ENCODE measurements around the gene KIF3C. TPM values are rescaled to one million over a fixed set of nuclear protein-coding genes. Genes with fewer than 3 reads are reported as not detected.

Gene KIF3C
- total and polyA plus RNA-seq, 2 of the 4 experiments (the other 2 are of a cell fraction), result 8.3 to 15.4 TPM

DNA sequence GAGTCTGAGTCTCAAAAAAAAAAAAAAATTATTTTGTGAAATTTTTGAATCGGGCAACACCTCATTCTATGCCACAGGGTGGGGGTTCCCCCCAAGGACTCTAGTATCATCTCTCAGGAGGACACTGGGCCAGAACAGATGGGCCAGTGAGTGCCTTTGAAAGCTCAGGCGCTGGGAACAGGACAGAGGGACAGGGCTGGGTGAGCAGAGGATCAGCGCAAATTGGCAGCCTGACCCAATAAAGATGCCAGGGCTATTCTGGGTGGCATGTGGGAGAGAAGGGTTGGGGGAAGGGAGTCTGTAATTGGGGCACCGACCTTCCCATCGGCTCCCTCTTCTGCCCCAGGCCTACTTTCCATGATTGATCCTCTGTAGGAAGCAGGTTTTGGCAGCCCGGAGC, 44.0 kb downstream of the KIF3C start:
- Histone ChIP-seq H3K27me3 (ENCODE audit: control insufficient read depth, insufficient read depth, low read length) (no peaks in the 10 kb centered on the region), H4K8ac (ENCODE audit: low read depth in 2 of 2, low read length in 2 of 2) (no peak overlapping the region), H2AFZ (replicated peaks; ENCODE audit: low read length, poor library complexity) (no peak overlapping the region), H3K14ac (replicated peaks; ENCODE audit: low read depth, low read length) (no peak overlapping the region), H2BK20ac (ENCODE audit: low read depth, low read length) (no peak overlapping the region), H3K27ac (ENCODE audit: insufficient read depth, low read length) (no peak overlapping the region), H3K79me1 (ENCODE audit: low read depth in 1 of 2, low read length in 2 of 2) (no peaks in the 10 kb centered on the region), H2BK5ac (ENCODE audit: low read depth, low read length, poor library complexity, severe bottlenecking) (no peak overlapping the region), H2BK120ac (ENCODE audit: low read depth, low read length) (no peak overlapping the region), H4K91ac (ENCODE audit: insufficient read depth, low read depth, low read length) (no peak overlapping the region), H3K9me3 (ENCODE audit: control insufficient read depth, insufficient read depth, low read length) (no peaks in the 10 kb centered on the region), H2AK9ac (replicated peaks; ENCODE audit: low read depth, low read length, poor library complexity) (no peak overlapping the region), H3K9ac (ENCODE audit: low read depth, low read length) (no peak overlapping the region), H3K4me1 (ENCODE audit: control insufficient read depth, insufficient read depth, low read length) (no peaks in the 10 kb centered on the region), H2BK15ac (ENCODE audit: low read depth, low read length) (no peak overlapping the region), H4K5ac (ENCODE audit: low read depth, low read length) (no peak overlapping the region), H3K4me3 (ENCODE audit: insufficient read depth, low read depth, low read length) (no peak overlapping the region), H3K56ac (ENCODE audit: extremely low read depth, insufficient read depth, low read length) (no peak overlapping the region), H3K4ac (ENCODE audit: low read depth, low read length) (no peak overlapping the region), H4K20me1 (ENCODE audit: insufficient read depth, low read length) (no peaks in the 10 kb centered on the region), H2AK5ac (ENCODE audit: low read depth, low read length) (no peak overlapping the region), H3K4me2 (ENCODE audit: low read depth, low read length) (no peak overlapping the region), H3K9me1 (ENCODE audit: insufficient read depth, low read length) (no peaks in the 10 kb centered on the region), H3K23ac (ENCODE audit: low read depth, low read length) (no peak overlapping the region), H3K36me3 (ENCODE audit: control insufficient read depth, insufficient read depth, low read length) (peaks cover 15% of the 10 kb centered on the region; the same call in 1 of the 2 replicates), H3K18ac (ENCODE audit: low read depth, low read length) (no peak overlapping the region)
- CTCF ChIA-PET, result no interaction called here
- intact Hi-C loops (cut with micrococcal nuclease) (no loop called here), in situ Hi-C loops (cut with MboI; ENCODE audit: low sequenced_read_pairs) (no loop called here), dilution Hi-C loops (cut with HindIII; ENCODE audit: low sequenced_read_pairs, unreplicated experiment) (no loop called here)
- TF ChIP-seq FOS (IDR thresholded peaks at IDR 0.05; ENCODE audit: low read depth, low read length), result no peak
- no peak for TF ChIP-seq NFE2L2 (IDR thresholded peaks at IDR 0.05; ENCODE audit: low read depth, low read length)
- no peak for TF ChIP-seq RCOR1 (IDR thresholded peaks at IDR 0.05; ENCODE audit: insufficient replicate concordance, low read length)
- no TSS peak for BruUV-seq (replicated peaks)
- WGBS, 2 experiments (ENCODE audit: extremely low coverage in 2 of 2, insufficient read length in 1 of 2), result no CpG with 5 or more reads among the region's 6 CpGs
- ATAC-seq (ENCODE audit: low read depth) (no peak), DNase-seq (no peak)
- POLR2A ChIA-PET (ENCODE audit: unreplicated experiment), result no interaction called here

Measured in IMR-90 (cell line).